HG02678 (cell line): Measurements from ENCODE around the gene TEX264.
"Not testable (repeated sequence)": the region's sequence is repeated elsewhere in the genome, so short reads cannot be mapped to it uniquely, and the experiment has no call there.

ENCODE experiments used
- ATAC-seq: cut with Tn5 transposase; IDR thresholded peaks from one replicate; pipeline ENCODE4 v1.9.1; 2021; ENCODE audit warnings: mild to moderate bottlenecking, moderate library complexity; ENCODE audit not compliant: unreplicated experiment

The TEX264 gene

GRCh38 chr3:51670823-51671733 is at the start of gene TEX264:
TEX264 (plus strand) TSS chr3:51671252; CDS start chr3:51674305, 3,053 bp downstream.
- ATAC-seq: peak; percentile 83

GRCh38 chr3:51622413-51622812 is 48.6 kb upstream of the TEX264 start:
- no peak for ATAC-seq

- no peak for ATAC-seq
These were observed 48.2 kb upstream of the TEX264 start for GRCh38 chr3:51622868-51623267.

- no peak for ATAC-seq
These were observed 40.5 kb upstream of the TEX264 start for GRCh38 chr3:51630513-51630912.

GRCh38 chr3:51637144-51637940 is 33.7 kb upstream of the TEX264 start:
- ATAC-seq: no peak

- peak; percentile 58 for ATAC-seq
These were observed 33.0 kb upstream of the TEX264 start for GRCh38 chr3:51637941-51638471.

GRCh38 chr3:51642462-51642861 is 28.6 kb upstream of the TEX264 start:
- ATAC-seq: no peak

- ATAC-seq: no peak
These were observed 25.0 kb upstream of the TEX264 start for GRCh38 chr3:51646091-51646490.

GRCh38 chr3:51652103-51652502 is 18.9 kb upstream of the TEX264 start:
- not testable (repeated sequence) for ATAC-seq

- not testable (repeated sequence) for ATAC-seq
These were observed 17.6 kb upstream of the TEX264 start for GRCh38 chr3:51653409-51653808.

GRCh38 chr3:51657234-51657633 is 13.8 kb upstream of the TEX264 start:
- no peak for ATAC-seq

GRCh38 chr3:51659942-51660341 is 11.1 kb upstream of the TEX264 start:
- no peak for ATAC-seq

GRCh38 chr3:51662456-51662855 is 8.6 kb upstream of the TEX264 start:
- no peak for ATAC-seq

GRCh38 chr3:51668756-51669155 is 2.3 kb upstream of the TEX264 start:
- ATAC-seq: no peak

GRCh38 chr3:51669241-51670052 is 1.6 kb upstream of the TEX264 start:
- ATAC-seq: no peak

- ATAC-seq: no peak
These were observed 814 bp upstream of the TEX264 start for GRCh38 chr3:51670053-51670822.

GRCh38 chr3:51671734-51672475 is 853 bp downstream of the TEX264 start:
- peak; percentile 38 for ATAC-seq

- no peak for ATAC-seq
These were observed 2.2 kb downstream of the TEX264 start for GRCh38 chr3:51673181-51673801.
